HCT116 (cell line): ENCODE data around the gene SULT1C3. TPM values are rescaled to one million over a fixed set of nuclear protein-coding genes. Genes with fewer than 3 reads are reported as not detected.

Experiments used
- ATAC-seq: fragments of 200-7000 bp; cut with Tn5 transposase; 2 replicates; pipeline ENCODE4 v1.9.1; 2020; ENCODE audit warnings: mild to moderate bottlenecking, moderate library complexity
- BruUV-seq: library from RNA; stranded (reverse); fragments of 400-500 nt; replicated peaks from 2 replicates; lab custom pipeline; 2021; lab: Mats Ljungman, UMichigan
- CTCF ChIA-PET: fragments of 300-600 bp; sonication (Branson Sonifier 250); formaldehyde crosslinking; loops from one replicate; lab custom pipeline; 2021; ENCODE audit warnings: antibody characterized with exemption; lab: Charles Lee
- POLR2A ChIA-PET: fragments of 300-600, 350-600 bp; sonication (Branson Sonifier 250); formaldehyde crosslinking; loops from one replicate; lab custom pipeline; 2021; ENCODE audit warnings: antibody characterized with exemption; lab: Charles Lee
- RAD21 ChIA-PET, 2 experiments: fragments of 300-600 bp; sonication (Branson Sonifier 250); formaldehyde crosslinking; loops; one replicate each; lab custom pipeline; 2023; ENCODE audit warnings: low total read pairs in 2 of 2; ENCODE audit not compliant: uncharacterized antibody in 2 of 2, unreplicated experiment in 2 of 2, low non-redundant PET in 1 of 2; lab: Charles Lee
- DNase-seq: peaks from one replicate; pipeline ENCODE4 v3.0.0-alpha.2; 2010; ENCODE audit warnings: low read depth, low spot score
- H2AFZ ChIP-seq: fragments of 200-600 bp; shearing (Covaris generic), sonication (generic); 2 replicates; pipeline ENCODE4 v1.6.1; 2017; ENCODE audit warnings: low read depth, mixed run types, mixed read lengths, antibody characterized with exemption, low read length; ENCODE audit not compliant: poor library complexity, severe bottlenecking
- H3K27ac ChIP-seq: 2 replicates; pipeline ENCODE4 v1.5.1; 2012; ENCODE audit warnings: low read depth, low read length
- H3K27me3 ChIP-seq: fragments of 200-600 bp; sonication (generic); 2 replicates; pipeline ENCODE4 v1.6.1; 2016; ENCODE audit warnings: mixed run types, low read length, mixed read lengths; ENCODE audit not compliant: insufficient read depth
- H3K36me3 ChIP-seq, 2 experiments: fragments of 200-500 bp in 1 of 2; fragments of 200-600 bp in 1 of 2; sonication (Bioruptor generic) in 1 of 2; sonication (generic) in 1 of 2; 2 replicates each; pipeline versions ENCODE4 v1.5.1 to v1.6.1; 2014 to 2016; ENCODE audit warnings: low read length in 2 of 2, inconsistent platforms in 1 of 2, mixed read lengths in 1 of 2, mixed run types in 1 of 2; ENCODE audit not compliant: insufficient read depth in 2 of 2, control insufficient read depth in 1 of 2
- H3K4me1 ChIP-seq, 2 experiments: fragments of 200-600 bp in 1 of 2; sonication (generic) in 1 of 2; 2 replicates each; pipeline versions ENCODE4 v1.5.1 to v1.6.1; 2012 to 2017; ENCODE audit warnings: low read length in 2 of 2, inconsistent platforms in 1 of 2, mild to moderate bottlenecking in 1 of 2, mixed read lengths in 1 of 2, mixed run types in 1 of 2, moderate library complexity in 1 of 2; ENCODE audit not compliant: insufficient read depth in 2 of 2, control insufficient read depth in 1 of 2
- H3K4me2 ChIP-seq: fragments of 200-600 bp; sonication (generic); 2 replicates; pipeline ENCODE4 v1.6.1; 2017; ENCODE audit warnings: mixed run types, low read length, mixed read lengths
- H3K4me3 ChIP-seq, 2 experiments: fragments of 200-600 bp in 1 of 2; sonication (generic) in 1 of 2; replicated peaks in 1 of 2; 2 replicates each; pipeline ENCODE4 v1.5.1; 2011 to 2016; ENCODE audit warnings: low read length in 2 of 2, control low read depth in 1 of 2, low read depth in 1 of 2, mild to moderate bottlenecking in 1 of 2, mixed read lengths in 1 of 2, mixed run types in 1 of 2
- H3K79me2 ChIP-seq: fragments of 200-600 bp; sonication (generic); 2 replicates; pipeline ENCODE4 v1.6.1; 2017; ENCODE audit warnings: mild to moderate bottlenecking, mixed run types, low read length, moderate library complexity, mixed read lengths; ENCODE audit not compliant: insufficient read depth
- H3K9ac ChIP-seq: fragments of 200-600 bp; sonication (generic); 2 replicates; pipeline ENCODE4 v1.6.1; 2016; ENCODE audit warnings: low read length, mixed read lengths
- H3K9me2 ChIP-seq: fragments of 200-600 bp; sonication (generic), shearing (Covaris generic); 2 replicates; pipeline ENCODE4 v1.6.1; 2017; ENCODE audit warnings: mixed run types, mild to moderate bottlenecking, moderate library complexity; ENCODE audit not compliant: insufficient read depth
- H3K9me3 ChIP-seq, 2 experiments: fragments of 200-500 bp in 1 of 2; fragments of 200-600 bp in 1 of 2; sonication (Bioruptor generic) in 1 of 2; sonication (generic) in 1 of 2; 2 replicates each; pipeline ENCODE4 v1.6.1; 2014 to 2017; ENCODE audit warnings: low read length in 2 of 2, mixed read lengths in 2 of 2, inconsistent platforms in 1 of 2, low read depth in 1 of 2, mild to moderate bottlenecking in 1 of 2, mixed run types in 1 of 2, moderate library complexity in 1 of 2; ENCODE audit not compliant: control insufficient read depth in 1 of 2, insufficient read depth in 1 of 2
- H4K20me1 ChIP-seq: fragments of 200-600 bp; sonication (generic), shearing (Covaris generic); 2 replicates; pipeline ENCODE4 v1.6.1; 2017; ENCODE audit warnings: mixed run types, mild to moderate bottlenecking, moderate library complexity; ENCODE audit not compliant: insufficient read depth
- ATF3 ChIP-seq: IDR thresholded peaks from 2 replicates; pipeline ENCODE4 v1.6.1; 2012
- CBX3 ChIP-seq: IDR thresholded peaks from 2 replicates; pipeline ENCODE4 v1.6.1; 2012; ENCODE audit warnings: low read depth
- CTCF ChIP-seq, 3 experiments: fragments of 200-600 bp in 1 of 3; sonication (generic) in 1 of 3; IDR thresholded peaks in 2 of 3; conservative IDR thresholded peaks in 1 of 3; 2 replicates each; pipeline ENCODE4 v1.5.1; 2012 to 2017; ENCODE audit warnings: low read depth in 2 of 3, low read length in 2 of 3, antibody characterized with exemption in 1 of 3, borderline replicate concordance in 1 of 3, control low read depth in 1 of 3, mild to moderate bottlenecking in 1 of 3, mixed read lengths in 1 of 3, mixed run types in 1 of 3, moderate library complexity in 1 of 3; ENCODE audit not compliant: insufficient read depth in 1 of 3
- EGR1 ChIP-seq: IDR thresholded peaks from 2 replicates; pipeline ENCODE4 v1.6.1; 2012; ENCODE audit warnings: low read depth
- ELF1 ChIP-seq: IDR thresholded peaks from 2 replicates; pipeline ENCODE4 v1.6.1; 2012; ENCODE audit warnings: low read depth, borderline replicate concordance
- EZH2 ChIP-seq: fragments of 200-600 bp; sonication (generic); IDR thresholded peaks from 2 replicates; pipeline ENCODE4 v1.6.1; 2017; ENCODE audit warnings: antibody characterized with exemption, mixed run types
- EZH2phosphoT487 ChIP-seq: fragments of 200-600 bp; IDR thresholded peaks from 2 replicates; pipeline ENCODE4 v1.6.1; 2018; ENCODE audit warnings: antibody characterized with exemption, borderline replicate concordance
- FOSL1 ChIP-seq: IDR thresholded peaks from 2 replicates; pipeline ENCODE4 v1.6.1; 2012; ENCODE audit warnings: low read depth
- JUND ChIP-seq: IDR thresholded peaks from 2 replicates; pipeline ENCODE4 v1.6.1; 2012
- MAX ChIP-seq: IDR thresholded peaks from 2 replicates; pipeline ENCODE4 v1.6.1; 2012
- POLR2A ChIP-seq: IDR thresholded peaks from 2 replicates; pipeline ENCODE4 v1.7.0; 2011; ENCODE audit warnings: borderline replicate concordance; ENCODE audit not compliant: insufficient read depth, insufficient read length; ENCODE audit errors: extremely low read depth
- POLR2AphosphoS5 ChIP-seq: IDR thresholded peaks from 2 replicates; pipeline ENCODE4 v1.6.1; 2011; ENCODE audit warnings: mild to moderate bottlenecking, low read depth, low read length, moderate library complexity
- RAD21 ChIP-seq: IDR thresholded peaks from 2 replicates; pipeline ENCODE4 v1.6.1; 2012; ENCODE audit warnings: low read depth, mild to moderate bottlenecking
- REST ChIP-seq: IDR thresholded peaks from 2 replicates; pipeline ENCODE4 v1.6.1; 2012; ENCODE audit warnings: low read depth
- SP1 ChIP-seq: IDR thresholded peaks from 2 replicates; pipeline ENCODE4 v1.6.1; 2012; ENCODE audit warnings: low read depth
- SRF ChIP-seq: IDR thresholded peaks from 2 replicates; pipeline ENCODE4 v1.6.1; 2012; ENCODE audit warnings: low read depth
- TCF7L2 ChIP-seq: IDR thresholded peaks from 2 replicates; pipeline ENCODE4 v1.7.0; 2011; ENCODE audit warnings: borderline replicate concordance, inconsistent platforms; ENCODE audit not compliant: insufficient read depth, insufficient read length; ENCODE audit errors: extremely low read depth
- YY1 ChIP-seq: IDR thresholded peaks from 2 replicates; pipeline ENCODE4 v1.6.1; 2011; ENCODE audit warnings: low read length, low read depth, moderate library complexity, mild to moderate bottlenecking; ENCODE audit not compliant: insufficient replicate concordance; ENCODE audit errors: extremely low read depth
- ZFX ChIP-seq: fragments of 450-650 bp; IDR thresholded peaks from 2 replicates; pipeline ENCODE4 v1.6.1; 2017
- ZNF274 ChIP-seq: fragments of 200-500 bp; sonication (Bioruptor generic); IDR thresholded peaks from 2 replicates; pipeline ENCODE4 v1.6.1; 2014; ENCODE audit warnings: mild to moderate bottlenecking, low read depth, low read length, inconsistent platforms
- intact Hi-C: fragments of 100-400 bp; cut with micrococcal nuclease; formaldehyde crosslinking; loops from 2 replicates; pipeline ENCODE4 v1.10.0; 2022
- total RNA-seq: library from RNA; stranded (reverse); gene quantifications from one replicate; pipeline ENCODE4 v1.2.1, GENCODE V29; 2021; ENCODE audit not compliant: unreplicated experiment

The SULT1C3 gene
- total RNA-seq, 1 experiment from 2014 or later, result not detected

GRCh38 chr2:108293850-108294249 is 54.1 kb downstream of the SULT1C3 start (continued):
- no peak for TF ChIP-seq EZH2
- no peak for TF ChIP-seq SRF
- no peak for TF ChIP-seq FOSL1
- no peak for TF ChIP-seq POLR2A
- TF ChIP-seq, all 23 proteins: peak for 0

GRCh38 chr2:108297436-108298141 is 57.8 kb downstream of the SULT1C3 start:
- Histone ChIP-seq H3K9me3 (no peaks in the 10 kb centered on the region), H3K4me3 (no peak overlapping the region), H2AFZ (no peak overlapping the region), H3K27ac (no peak overlapping the region), H3K36me3 (no peaks in the 10 kb centered on the region), H3K4me2 (no peak overlapping the region), H3K9ac (no peak overlapping the region), H3K4me1 (peaks cover 0 to 7% of the 10 kb centered on the region in 2 experiments; a peak in 2 of 4 replicates), H3K27me3 (no peaks in the 10 kb centered on the region), H4K20me1 (no peaks in the 10 kb centered on the region), H3K79me2 (no peaks in the 10 kb centered on the region), H3K9me2 (no peaks in the 10 kb centered on the region)
- intact Hi-C loops, result no loop called here
- ChIA-PET POLR2A (interaction anchor here (0.8 kb wide), 1 partner anchor 9 kb away, joined by 3 read pairs; the partner anchor contains the start of gene SULT1C2), CTCF (no interaction called here), RAD21 (no interaction called here)
- 0 out of 2 replicates have a peak, but pooled peaks have one; percentile 34 for ATAC-seq
- no TSS peak for BruUV-seq
- no peak for DNase-seq
- TF ChIP-seq EZH2phosphoT487, result no peak
- no peak for TF ChIP-seq CTCF (IDR thresholded peaks at IDR 0.05 in 2 of 3, conservative IDR thresholded peaks at IDR 0.05 in 1 of 3; ENCODE audit: borderline replicate concordance in 1 of 3, insufficient read depth in 1 of 3, low read depth in 2 of 3, low read length in 2 of 3)
- TF ChIP-seq YY1, result no peak
- TF ChIP-seq EGR1, result no peak
- TF ChIP-seq FOSL1, result no peak
- TF ChIP-seq JUND, result no peak
- TF ChIP-seq SP1, result no peak
- TF ChIP-seq TCF7L2, result no peak
- no peak for TF ChIP-seq ZNF274
- TF ChIP-seq MAX, result no peak
- no peak for TF ChIP-seq SRF
- no peak for TF ChIP-seq RAD21
- no peak for TF ChIP-seq ATF3
- no peak for TF ChIP-seq POLR2AphosphoS5
- TF ChIP-seq CBX3, result no peak
- no peak for TF ChIP-seq ZFX
- no peak for TF ChIP-seq ELF1
- no peak for TF ChIP-seq REST
